Breast epithelium (tissue), 3 donors: ENCODE results near the gene KLKB1.

Experiments used
- CTCF ChIP-seq, 3 donors: fragments of 450-650 bp; IDR thresholded peaks; one replicate each; pipeline ENCODE4 v1.5.1; 2016 to 2017; ENCODE audit warnings: antibody characterized with exemption in 3 of 3, mild to moderate bottlenecking in 3 of 3, moderate library complexity in 3 of 3
- POLR2A ChIP-seq: fragments of 450-650 bp; IDR thresholded peaks from one replicate; pipeline ENCODE4 v1.6.1; 2016; ENCODE audit warnings: antibody characterized with exemption, mild to moderate bottlenecking, moderate library complexity
- POLR2AphosphoS5 ChIP-seq, 3 donors: sonication (generic); formaldehyde crosslinking; IDR thresholded peaks; one replicate each; pipeline ENCODE4 v1.6.1; 2017; ENCODE audit warnings: antibody characterized with exemption in 3 of 3

- no peak for TF ChIP-seq CTCF (IDR thresholded peaks at IDR 0.05)
- TF ChIP-seq POLR2A: no peak
- no peak for TF ChIP-seq POLR2AphosphoS5 (IDR thresholded peaks at IDR 0.05)
These were observed 7.1 kb downstream of the KLKB1 start for GRCh38 chr4:186234367-186234766.
